Keratinocyte (primary cell): ENCODE measurements around the gene POGZ. TPM values are rescaled to one million over a fixed set of nuclear protein-coding genes. Genes with fewer than 3 reads are reported as not detected.

Source experiments
- DNase-seq: peaks from one replicate; pipeline ENCODE4 v3.0.0-alpha.2; 2011; ENCODE audit warnings: low read depth, missing footprints, low spot score
- FAIRE-seq: peaks from 2 replicates; lab custom pipeline; 2011; peaks lifted over from hg19 to GRCh38; lab: Jason Lieb, UNC
- H2AFZ ChIP-seq: 2 replicates; pipeline ENCODE4 v1.6.0; 2012; ENCODE audit warnings: low read length, control low read depth, inconsistent platforms; ENCODE audit not compliant: control insufficient read depth
- H3K27ac ChIP-seq: 2 replicates; pipeline ENCODE4 v1.5.1; 2011; ENCODE audit warnings: low read length; ENCODE audit not compliant: control insufficient read depth, insufficient read depth
- H3K27me3 ChIP-seq: 3 replicates; pipeline ENCODE4 v1.6.0; 2011; ENCODE audit warnings: low read length; ENCODE audit not compliant: control insufficient read depth, insufficient read depth; ENCODE audit errors: extremely low read depth
- H3K36me3 ChIP-seq, 2 experiments: 2 replicates in 1 of 2; 3 replicates in 1 of 2; pipeline ENCODE4 v1.5.1; 2011; ENCODE audit warnings: low read length in 2 of 2, mild to moderate bottlenecking in 1 of 2; ENCODE audit not compliant: control insufficient read depth in 2 of 2, insufficient read depth in 2 of 2; ENCODE audit errors: extremely low read depth in 1 of 2
- H3K4me1 ChIP-seq: 3 replicates; pipeline ENCODE4 v1.5.1; 2011; ENCODE audit warnings: low read length; ENCODE audit not compliant: control insufficient read depth, insufficient read depth; ENCODE audit errors: extremely low read depth
- H3K4me2 ChIP-seq: 3 replicates; pipeline ENCODE4 v1.6.0; 2011; ENCODE audit warnings: low read depth, low read length; ENCODE audit not compliant: control insufficient read depth, insufficient read depth; ENCODE audit errors: extremely low read depth
- H3K4me3 ChIP-seq, 3 experiments: fragments of 200-600 bp in 1 of 3; sonication (generic) in 1 of 3; 2 replicates in 2 of 3; 3 replicates in 1 of 3; pipeline ENCODE4 v1.5.1; 2011 to 2016; ENCODE audit warnings: low read length in 3 of 3, mild to moderate bottlenecking in 3 of 3, control low read depth in 2 of 3, inconsistent platforms in 1 of 3, low read depth in 1 of 3, mixed read lengths in 1 of 3, mixed run types in 1 of 3, moderate library complexity in 1 of 3; ENCODE audit not compliant: control insufficient read depth in 2 of 3, insufficient read depth in 2 of 3; ENCODE audit errors: extremely low read depth in 1 of 3
- H3K79me2 ChIP-seq: 2 replicates; pipeline ENCODE4 v1.6.0; 2012; ENCODE audit warnings: low read length; ENCODE audit not compliant: control insufficient read depth, insufficient read depth
- H3K9ac ChIP-seq: 3 replicates; pipeline ENCODE4 v1.6.0; 2011; ENCODE audit warnings: low read length; ENCODE audit not compliant: control insufficient read depth, insufficient read depth; ENCODE audit errors: extremely low read depth
- H3K9me1 ChIP-seq: 3 replicates; pipeline ENCODE4 v1.6.0; 2011; ENCODE audit warnings: low read length; ENCODE audit not compliant: control insufficient read depth, insufficient read depth; ENCODE audit errors: extremely low read depth
- H3K9me3 ChIP-seq: 2 replicates; pipeline ENCODE4 v1.5.1; 2012; ENCODE audit warnings: low read depth, low read length; ENCODE audit not compliant: control insufficient read depth
- H4K20me1 ChIP-seq: 3 replicates; pipeline ENCODE4 v1.6.0; 2011; ENCODE audit warnings: low read length; ENCODE audit not compliant: control insufficient read depth, insufficient read depth; ENCODE audit errors: extremely low read depth
- CTCF ChIP-seq, 3 experiments: IDR thresholded peaks in 1 of 3; conservative IDR thresholded peaks in 1 of 3; optimal IDR thresholded peaks in 1 of 3; 2 replicates in 2 of 3; 3 replicates in 1 of 3; pipeline versions ENCODE3 to v1.5.1; 2011; ENCODE audit warnings: low read length in 3 of 3, mild to moderate bottlenecking in 3 of 3, moderate library complexity in 2 of 3, control low read depth in 1 of 3, inconsistent platforms in 1 of 3; ENCODE audit not compliant: insufficient read depth in 2 of 3; ENCODE audit errors: extremely low read depth in 1 of 3
- EZH2 ChIP-seq: IDR thresholded peaks from one replicate; pipeline ENCODE4 v1.6.1; 2012; ENCODE audit warnings: inconsistent platforms, mild to moderate bottlenecking, low read length, moderate library complexity
- dilution Hi-C: fragments of 300-500 bp; cut with MboI; formaldehyde crosslinking; loops from one replicate; pipeline ENCODE4 v1.7.0; 2020; ENCODE audit warnings: low sequenced_read_pairs; ENCODE audit not compliant: extremely low pct_ligation_motif_present
- polyA plus RNA-seq, 5 experiments: library from polyadenylated mRNA; depleted of rRNA in 3 of 5; stranded (reverse) in 3 of 5; stranded (forward) in 1 of 5; unstranded in 1 of 5; fragments of >200 nt; gene quantifications; 1 replicate in 1 of 5; 2 replicates in 3 of 5; 3 replicates in 1 of 5; pipeline versions ENCODE4 v1.2.1 to v1.2.3, GENCODE V29; 2011 to 2012; ENCODE audit warnings: missing spikeins in 2 of 5, low read depth in 1 of 5, low replicate concordance in 1 of 5

POGZ gene
- polyA plus RNA-seq, 1 donor (not counting 4 experiments of a cell fraction or from before 2014, with no cell fraction given) = 29.9 TPM

DNA sequence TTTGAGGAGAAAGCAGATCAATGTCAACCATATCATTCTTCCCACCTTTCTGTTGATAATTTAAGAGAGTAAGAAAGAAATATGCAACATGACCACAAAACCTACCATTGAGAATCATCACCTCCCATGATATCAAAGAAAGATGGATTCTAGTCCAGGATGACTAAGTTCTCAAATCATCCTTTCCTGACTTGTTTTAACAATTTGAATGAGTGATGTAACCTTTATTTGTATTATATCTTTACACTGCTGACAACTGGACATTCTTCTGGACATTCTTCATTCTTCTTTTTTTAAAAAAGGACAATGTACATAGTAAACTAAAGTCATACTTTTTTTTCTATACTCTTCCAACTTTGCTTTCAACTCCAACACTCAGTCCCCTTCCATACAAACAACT, 50.4 kb downstream of the POGZ start:
- H3K4me3 ChIP-seq = no peak overlapping the region
- peaks cover 4% of the 10 kb centered on the region for H3K4me1 ChIP-seq
- dilution Hi-C loops = no loop called here
- no peaks in the 10 kb centered on the region for H3K9me3 ChIP-seq
- TF ChIP-seq CTCF (optimal IDR thresholded peaks at IDR 0.05 in 1 of 3, IDR thresholded peaks at IDR 0.05 in 1 of 3, conservative IDR thresholded peaks at IDR 0.05 in 1 of 3; ENCODE audit: extremely low read depth in 1 of 3, insufficient read depth in 2 of 3, low read length in 3 of 3) (no peak), EZH2 (no peak)
- H3K36me3 ChIP-seq = peaks cover 31 to 39% of the 10 kb centered on the region in 2 experiments
- no peaks in the 10 kb centered on the region for H3K9me1 ChIP-seq
- H3K27ac ChIP-seq = no peak overlapping the region
- no peaks in the 10 kb centered on the region for H4K20me1 ChIP-seq
- H3K79me2 ChIP-seq = no peaks in the 10 kb centered on the region
- DNase-seq (no peak), FAIRE-seq (no peak)
- H3K4me2 ChIP-seq = no peak overlapping the region
- H3K27me3 ChIP-seq = no peaks in the 10 kb centered on the region
- H3K9ac ChIP-seq = no peak overlapping the region
- no peak overlapping the region for H2AFZ ChIP-seq

DNA sequence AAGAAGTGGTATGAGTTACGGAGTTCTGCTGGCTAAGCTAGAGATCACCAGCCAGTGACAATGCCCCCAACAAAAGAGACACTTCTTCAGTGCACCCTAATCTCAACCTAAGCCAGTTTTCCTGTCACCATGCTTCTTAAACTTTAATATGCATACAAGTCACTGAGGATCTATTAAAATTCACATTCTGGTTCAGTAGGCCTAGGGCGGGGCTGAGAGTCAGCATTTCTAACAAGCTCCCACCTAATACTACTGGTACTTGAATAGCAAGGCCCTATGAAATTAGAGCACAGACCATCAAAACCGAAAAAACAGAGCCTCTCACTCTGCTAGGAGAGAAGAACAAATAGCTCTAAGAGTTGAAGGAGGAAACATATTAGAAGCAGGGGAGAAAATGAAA, 52.0 kb downstream of the POGZ start:
- dilution Hi-C loops = no loop called here
- Histone ChIP-seq H3K4me1 (peaks cover 4% of the 10 kb centered on the region), H3K9ac (no peak overlapping the region), H4K20me1 (no peaks in the 10 kb centered on the region), H3K9me3 (no peaks in the 10 kb centered on the region), H3K36me3 (peaks cover 35 to 40% of the 10 kb centered on the region in 2 experiments), H3K4me2 (no peak overlapping the region), H3K27me3 (no peaks in the 10 kb centered on the region), H3K4me3 (no peak overlapping the region), H3K9me1 (no peaks in the 10 kb centered on the region), H2AFZ (no peak overlapping the region), H3K27ac (no peak overlapping the region), H3K79me2 (no peaks in the 10 kb centered on the region)
- DNase-seq (no peak), FAIRE-seq (no peak)
- TF ChIP-seq CTCF (optimal IDR thresholded peaks at IDR 0.05 in 1 of 3, IDR thresholded peaks at IDR 0.05 in 1 of 3, conservative IDR thresholded peaks at IDR 0.05 in 1 of 3; ENCODE audit: extremely low read depth in 1 of 3, insufficient read depth in 2 of 3, low read length in 3 of 3) = no peak
- no peak for TF ChIP-seq EZH2
